AG04449 (cell line): Measurements from ENCODE around the gene ZNF474.

Experiments
- CTCF ChIA-PET: fragments of 350-600 bp; formaldehyde crosslinking; extraction: SDS; loops from one replicate; lab custom pipeline; 2021; ENCODE audit warnings: antibody characterized with exemption; lab: Yijun Ruan, JAX
- POLR2A ChIA-PET: fragments of 400-600, 350-600 bp; formaldehyde crosslinking; extraction: SDS; loops from one replicate; lab custom pipeline; 2020; ENCODE audit warnings: antibody characterized with exemption, inconsistent platforms; lab: Yijun Ruan, JAX
- DNase-seq: peaks from one replicate; pipeline ENCODE4 v3.0.0-alpha.2; 2010; ENCODE audit warnings: low read depth, low spot score
- H3K4me3 ChIP-seq: 2 replicates; pipeline ENCODE4 v1.5.1; 2011; ENCODE audit warnings: low read depth, mild to moderate bottlenecking, control low read depth, low read length
- CTCF ChIP-seq: IDR thresholded peaks from one replicate; pipeline ENCODE4 v1.5.1; 2011; ENCODE audit warnings: mild to moderate bottlenecking, moderate library complexity, low read length, control low read depth, inconsistent platforms; ENCODE audit not compliant: insufficient read depth; ENCODE audit errors: missing control alignments

The ZNF474 gene

GRCh38 chr5:122130152-122130551, 806 bp downstream of the ZNF474 start:
- no peak for DNase-seq
- no peak overlapping the region for H3K4me3 ChIP-seq
- TF ChIP-seq CTCF = no peak
- CTCF ChIA-PET = interaction anchor here (1.2 to 1.3 kb wide), 2 partner anchors 27 to 28 kb away, joined by 3 to 4 read pairs; no protein-coding TSS in a partner anchor
- POLR2A ChIA-PET = no interaction called here

- ChIA-PET CTCF (interaction anchor here (1.6 to 2.5 kb wide), 2 partner anchors 16 to 20 kb away, joined by 8 to 16 read pairs; no protein-coding TSS in a partner anchor), POLR2A (no interaction called here)
- TF ChIP-seq CTCF = no peak
- no peak overlapping the region for H3K4me3 ChIP-seq
- DNase-seq = no peak
Measured at GRCh38 chr5:122137702-122138101, 8.4 kb downstream of the ZNF474 start.

GRCh38 chr5:122138356-122138755, 9.0 kb downstream of the ZNF474 start:
- DNase-seq = no peak
- ChIA-PET POLR2A (no interaction called here), CTCF (no interaction called here)
- H3K4me3 ChIP-seq = no peak overlapping the region
- no peak for TF ChIP-seq CTCF

GRCh38 chr5:122140900-122141299, 11.6 kb downstream of the ZNF474 start:
- POLR2A ChIA-PET = interaction anchor here (1.3 to 1.9 kb wide), 5 partner anchors 14 to 172 kb away, joined by 3 to 14 read pairs (median 5); partner anchors contain the start of gene LOX
- CTCF ChIA-PET = interaction anchor here (1.1 to 9.3 kb wide), 5 partner anchors 12 to 39 kb away, joined by 3 to 81 read pairs (median 7); no protein-coding TSS in a partner anchor
- no peak overlapping the region for H3K4me3 ChIP-seq
- no peak for DNase-seq
- no peak for TF ChIP-seq CTCF

- TF ChIP-seq CTCF = no peak
- no peak overlapping the region for H3K4me3 ChIP-seq
- ChIA-PET CTCF (interaction anchor here (1.1 to 9.3 kb wide), 6 partner anchors 11 to 43 kb away, joined by 3 to 81 read pairs (median 9); no protein-coding TSS in a partner anchor), POLR2A (interaction anchor here (0.9 to 1.9 kb wide), 8 partner anchors 12 to 172 kb away, joined by 3 to 14 read pairs (median 8); partner anchors contain the start of gene ZNF474)
- no peak for DNase-seq
Measured at GRCh38 chr5:122141751-122142150, 12.4 kb downstream of the ZNF474 start.

- ChIA-PET POLR2A (interaction anchor here (0.6 to 1.9 kb wide), 12 partner anchors 9 to 173 kb away, joined by 3 to 14 read pairs (median 5); partner anchors contain the start of genes LOX and ZNF474), CTCF (interaction anchor here (1.0 to 9.3 kb wide), 8 partner anchors 9 to 274 kb away, joined by 3 to 81 read pairs (median 7); no protein-coding TSS in a partner anchor)
- no peak for DNase-seq
Measured at GRCh38 chr5:122142480-122143164, 13.3 kb downstream of the ZNF474 start.

More at GRCh38 chr5:122142480-122143164, 13.3 kb downstream of the ZNF474 start:
- no peak overlapping the region for H3K4me3 ChIP-seq
- no peak for TF ChIP-seq CTCF
